Jurkat, Clone E6-1 (cell line): ENCODE measurements around the gene NCOR2.
A peak's percentile ranks its signal among the peaks of the same experiment; 100 is the strongest.

Experiments
- DNase-seq: peaks from one replicate; pipeline ENCODE4 v3.0.0-alpha.2; 2011; ENCODE audit warnings: low read depth, low spot score
- H3K4me3 ChIP-seq: 2 replicates; pipeline ENCODE4 v1.5.1; 2011; ENCODE audit warnings: mild to moderate bottlenecking, low read length, control low read depth, moderate library complexity

Gene NCOR2

GRCh38 chr12:124563809-124564208 is 3.6 kb downstream of the NCOR2 start:
- DNase-seq: no peak
- H3K4me3 ChIP-seq: no peak overlapping the region

DNA sequence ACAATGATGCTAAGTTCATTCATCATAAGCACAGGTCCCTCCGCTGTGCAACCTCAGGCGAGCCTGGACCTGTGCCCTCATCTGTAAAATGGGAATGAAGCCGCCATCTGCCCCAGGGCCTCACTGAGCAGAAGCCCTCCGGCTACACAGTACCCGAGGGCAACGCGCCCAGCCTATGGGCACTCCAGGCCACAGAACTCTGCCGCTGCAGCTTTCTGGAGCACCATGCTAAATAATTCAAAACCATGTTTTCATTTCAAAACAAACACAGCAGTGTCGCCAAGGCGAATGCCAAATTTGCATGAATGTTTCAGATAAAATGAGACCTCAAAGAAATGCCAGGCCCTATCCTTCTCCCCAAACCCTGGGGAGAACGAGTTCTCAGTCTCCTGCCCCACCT is 4.0 kb downstream of the NCOR2 start:
- no peak overlapping the region for H3K4me3 ChIP-seq
- DNase-seq: no peak

GRCh38 chr12:124562796-124563181 is 4.6 kb downstream of the NCOR2 start:
- H3K4me3 ChIP-seq: no peak overlapping the region
- no peak for DNase-seq

- no peak for DNase-seq
- H3K4me3 ChIP-seq: no peak overlapping the region
Observed at GRCh38 chr12:124562018-124562795, 5.2 kb downstream of the NCOR2 start.

DNA sequence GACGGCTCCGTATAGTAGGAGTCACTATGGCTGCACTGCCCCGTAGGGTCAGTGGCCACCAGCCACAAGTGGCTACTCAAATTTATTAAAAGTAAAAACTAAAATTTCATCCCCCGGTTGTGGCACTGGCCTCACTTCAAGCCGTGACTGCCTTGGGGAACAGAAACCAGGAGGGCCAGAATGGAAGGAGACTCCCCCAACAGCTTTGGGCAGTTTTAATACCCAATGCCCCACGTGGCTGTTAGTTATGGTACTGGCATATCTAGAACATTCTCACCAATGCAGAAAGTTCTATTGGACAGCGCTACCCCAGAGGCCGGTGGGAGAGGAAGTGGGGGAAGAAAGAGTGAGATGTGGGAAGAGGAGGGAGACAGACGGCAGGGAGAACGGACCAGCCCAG is 6.2 kb downstream of the NCOR2 start:
- no peak overlapping the region for H3K4me3 ChIP-seq
- DNase-seq: no peak

- no peak overlapping the region for H3K4me3 ChIP-seq
- no peak for DNase-seq
Observed at GRCh38 chr12:124560146-124560890, 7.1 kb downstream of the NCOR2 start.

DNA sequence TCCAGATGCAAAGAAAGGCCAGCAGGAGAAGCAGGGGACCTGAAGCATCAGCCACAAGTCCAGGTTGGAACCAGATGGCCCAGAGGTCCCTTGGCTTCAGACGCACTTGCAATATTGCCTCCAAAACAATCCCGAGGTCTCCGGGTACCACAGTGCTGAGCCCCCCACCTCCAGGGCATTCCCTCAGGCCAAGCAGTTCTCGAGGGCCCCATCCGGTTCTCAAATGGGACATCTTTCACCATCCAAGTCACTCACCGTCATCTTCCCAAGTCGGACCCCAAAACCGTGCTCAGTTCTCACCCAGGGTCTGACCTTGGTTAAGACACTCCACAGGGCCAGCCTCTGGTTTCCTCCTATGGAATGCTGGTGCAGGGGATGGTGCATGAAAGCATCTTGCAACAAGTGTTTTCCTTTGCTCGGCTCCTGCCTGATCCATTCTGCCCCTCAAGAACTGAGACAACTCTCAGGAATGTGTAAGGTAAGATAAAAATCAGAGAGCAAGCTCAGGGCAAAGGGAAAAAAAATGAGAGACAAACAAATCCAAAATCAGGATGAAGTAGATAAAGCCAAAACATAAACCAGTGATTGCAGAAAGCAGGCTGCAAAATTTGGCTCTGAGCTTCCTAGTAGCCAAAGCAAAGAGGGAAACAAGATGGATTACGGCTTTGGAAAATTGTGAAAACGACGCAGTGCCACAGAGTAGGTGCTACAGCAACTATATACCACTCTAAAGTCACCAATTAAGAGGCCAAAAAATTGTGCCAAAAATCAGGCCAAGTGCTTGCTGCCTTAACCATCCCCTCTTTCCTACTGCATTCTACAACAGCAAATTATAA is 8.0 kb downstream of the NCOR2 start:
- no peak overlapping the region for H3K4me3 ChIP-seq
- DNase-seq: no peak

DNA sequence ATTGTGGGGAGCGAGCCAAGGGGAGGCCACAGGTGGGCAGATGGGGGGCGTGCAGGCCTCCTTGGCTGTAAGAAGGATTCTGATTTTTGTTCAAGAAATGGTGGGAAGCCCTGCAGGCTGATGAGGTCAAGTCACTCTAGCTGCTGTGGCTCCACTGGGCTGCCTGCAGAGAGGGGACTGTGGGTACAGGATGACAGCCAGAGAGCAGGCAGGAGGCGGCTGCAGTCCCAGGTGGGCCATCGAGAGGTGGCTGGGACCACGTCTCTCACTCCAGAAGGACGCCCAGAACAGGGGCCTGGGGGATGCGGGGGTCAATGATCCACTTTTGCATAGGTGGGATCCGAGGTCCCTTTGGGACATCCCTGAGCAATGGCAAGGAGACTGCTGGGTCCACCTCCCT is 9.1 kb downstream of the NCOR2 start:
- DNase-seq: no peak

GRCh38 chr12:124557518-124558223 is 9.7 kb downstream of the NCOR2 start:
- no peak for DNase-seq
- no peak overlapping the region for H3K4me3 ChIP-seq

More for the DNA sequence above, 9.1 kb downstream of the NCOR2 start:
- no peak overlapping the region for H3K4me3 ChIP-seq

DNA sequence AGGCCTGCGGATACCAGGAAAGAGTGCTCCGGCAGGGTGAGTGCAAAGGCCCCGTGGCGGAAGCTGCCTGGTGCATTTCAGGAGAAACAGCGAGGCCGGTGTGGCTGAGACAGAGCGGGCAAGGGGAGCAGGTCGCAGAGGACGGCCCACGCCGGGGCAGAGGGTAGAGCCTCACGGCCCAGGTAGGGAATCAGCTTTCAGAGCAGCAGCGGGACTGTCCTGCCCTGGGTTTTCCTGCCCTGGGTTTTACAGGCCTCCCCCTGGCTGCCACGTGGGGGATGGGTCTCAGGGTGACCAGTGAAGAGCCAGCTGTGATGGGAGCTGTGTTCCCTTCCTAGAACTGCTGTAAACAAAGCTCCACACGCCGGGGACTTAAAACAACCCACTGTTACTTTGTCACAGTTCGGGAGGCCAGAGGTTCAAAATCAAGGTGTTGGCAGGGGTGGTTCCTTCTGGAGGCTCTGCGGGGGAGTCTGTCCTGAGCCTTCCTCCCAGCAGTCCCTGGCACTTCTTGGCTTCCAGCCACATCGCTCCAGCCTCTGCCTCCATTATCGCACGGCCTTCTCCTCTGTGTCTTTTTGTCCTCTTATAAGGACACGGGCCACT is 10.4 kb downstream of the NCOR2 start:
- DNase-seq: no peak
- H3K4me3 ChIP-seq: no peak overlapping the region

GRCh38 chr12:124556074-124556466 is 11.3 kb downstream of the NCOR2 start:
- no peak for DNase-seq
- no peak overlapping the region for H3K4me3 ChIP-seq

GRCh38 chr12:124555168-124556073 is 12.0 kb downstream of the NCOR2 start:
- no peak overlapping the region for H3K4me3 ChIP-seq
- DNase-seq: peak; percentile 37

DNA sequence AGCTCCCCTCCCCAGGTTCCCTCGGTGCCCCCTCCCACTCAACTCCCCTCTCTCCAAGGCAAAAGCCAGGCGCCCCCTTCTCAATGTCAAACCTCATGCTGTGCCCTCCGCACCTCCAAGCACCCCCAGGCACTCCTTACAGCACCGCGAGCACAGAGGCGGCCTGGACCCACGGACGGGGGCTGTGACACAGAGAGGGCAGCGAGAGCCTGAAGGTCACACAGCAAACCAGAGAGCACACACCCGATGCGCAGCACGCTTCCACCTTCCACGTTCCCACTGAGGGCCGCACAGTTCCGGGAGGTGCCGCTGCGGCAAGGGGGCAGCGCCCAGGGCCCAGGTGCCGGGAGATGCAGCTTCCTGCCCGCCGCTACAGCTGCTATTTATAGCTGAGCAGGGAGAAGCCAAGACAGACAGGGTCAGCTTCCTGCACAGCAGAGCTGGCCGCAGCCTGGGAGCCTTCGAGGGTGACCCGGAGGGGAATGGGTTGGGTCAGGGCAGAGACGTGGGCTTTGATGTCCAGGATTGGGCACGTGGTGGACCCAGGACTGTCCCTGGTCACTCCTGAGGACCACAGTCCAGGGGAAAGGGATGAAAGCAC is 12.9 kb downstream of the NCOR2 start:
- peak; percentile 52 for DNase-seq
- H3K4me3 ChIP-seq: peak overlapping the region; percentile 37

DNA sequence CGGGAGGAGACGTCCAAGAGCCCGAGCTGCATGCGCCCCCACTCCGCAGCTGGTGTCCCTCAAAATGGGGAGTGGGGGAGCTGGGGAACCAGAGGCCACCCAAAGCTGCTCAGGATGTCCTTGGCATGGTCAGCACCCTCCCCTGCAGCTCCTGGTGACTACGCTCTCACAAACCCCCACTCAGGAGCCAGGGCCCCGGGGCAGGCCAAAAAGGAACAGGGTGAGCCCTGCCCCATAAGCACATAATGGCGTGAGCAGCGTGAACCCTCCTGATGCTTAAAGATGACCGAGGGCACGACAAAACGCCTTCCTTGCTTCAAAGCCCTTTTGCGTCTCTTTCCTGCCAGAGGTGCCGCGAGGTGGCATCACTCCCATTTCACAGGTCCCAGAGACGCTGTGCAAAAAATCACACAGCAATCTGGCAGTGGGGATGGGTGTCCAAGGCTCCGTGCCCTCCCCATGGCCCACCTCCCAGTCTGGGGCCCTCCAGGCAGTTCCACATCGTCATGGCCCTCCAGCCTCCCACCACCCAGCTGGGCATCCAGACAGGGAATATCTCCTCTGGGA is 13.5 kb downstream of the NCOR2 start:
- no peak overlapping the region; the same call in 1 of the 2 replicates for H3K4me3 ChIP-seq
- no peak for DNase-seq

- no peak overlapping the region for H3K4me3 ChIP-seq
- no peak for DNase-seq
Observed at GRCh38 chr12:124551268-124552144, 15.9 kb downstream of the NCOR2 start.
